ENCODE results near the gene WNT3A. TPM values are rescaled to one million over a fixed set of nuclear protein-coding genes. Genes with fewer than 3 reads are reported as not detected.
"Not testable (repeated sequence)": the region's sequence is repeated elsewhere in the genome, so short reads cannot be mapped to it uniquely, and the experiment has no call there.

Gene WNT3A
- total and polyA plus RNA-seq, 10 donors = not detected

DNA sequence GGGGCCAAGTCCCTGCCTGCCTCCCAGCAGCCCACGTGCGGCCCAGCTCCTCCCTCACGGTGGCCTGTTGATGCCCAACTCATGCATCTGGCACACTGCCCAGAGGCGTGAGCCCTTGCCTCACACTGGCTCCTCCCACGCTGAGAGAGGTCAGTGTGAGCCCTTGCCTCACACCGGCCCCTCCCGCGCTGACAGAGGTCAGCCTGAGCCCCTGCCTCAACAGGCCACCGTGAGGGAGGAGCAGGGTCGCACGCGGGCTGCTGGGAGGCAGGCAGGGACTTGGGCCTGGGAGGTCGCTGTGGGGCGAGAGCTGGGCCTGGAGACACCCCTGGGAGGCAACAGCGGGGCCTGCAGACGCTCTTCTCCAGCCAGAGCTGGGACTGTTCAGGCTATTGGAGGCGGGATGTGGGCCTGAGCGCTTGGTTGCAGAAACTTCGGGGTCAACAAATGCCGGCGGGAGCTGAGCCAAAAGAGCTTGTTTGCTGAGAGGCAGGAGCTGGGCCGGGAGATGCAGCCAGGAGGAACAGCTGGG lies 33.9 kb upstream of the WNT3A start:
- intact Hi-C loops (cut with DNase I; ENCODE audit: low total_unique reads); H3K4me1 ChIP-seq; H3K4me3 ChIP-seq; H3K9me3 ChIP-seq; DNase-seq; H3K27me3 ChIP-seq (replicated peaks in 1 of 7); H3K36me3 ChIP-seq: not testable (repeated sequence)
- WGBS, 5 donors = 78 to 83% (median 81%) methylated on average over 18 to 22 of the region's 22 CpGs
- peak in 1 of 3 donors; percentile 44 for TF ChIP-seq POLR2AphosphoS5 (IDR thresholded peaks at IDR 0.05)
- H3K27ac ChIP-seq = peak overlapping the region in 4 of 8 donors; percentile 14 to 40 (median 32)

DNA sequence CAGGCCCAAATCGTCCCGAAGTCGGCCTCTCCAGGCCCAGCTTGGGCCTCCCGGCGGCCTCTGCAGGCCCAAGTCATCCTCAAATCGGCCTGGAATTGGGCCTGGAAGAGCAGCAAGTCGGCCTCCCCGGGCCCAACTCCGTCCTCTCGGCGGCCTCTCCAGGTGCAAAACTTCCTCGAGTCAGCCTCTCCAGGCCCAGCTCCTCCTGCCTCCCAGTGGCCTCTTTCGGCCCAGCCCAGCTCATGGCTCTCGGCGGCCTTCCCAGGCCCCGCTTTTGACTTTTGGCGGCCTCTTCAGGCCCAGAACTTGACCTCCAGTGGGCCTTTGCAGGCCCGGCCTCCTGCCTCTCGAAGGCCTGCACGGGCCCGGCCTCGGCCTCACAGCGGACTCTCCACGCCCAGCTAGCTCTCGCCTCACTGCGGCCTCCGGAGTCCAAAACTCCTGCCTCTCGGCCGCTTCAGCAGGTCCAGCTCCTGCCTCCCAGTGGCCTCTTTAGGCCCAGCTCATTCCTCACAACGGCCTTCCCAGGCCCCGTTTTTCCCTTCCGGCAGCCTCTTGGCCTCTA lies 33.0 kb upstream of the WNT3A start:
- H3K36me3 ChIP-seq; H3K27me3 ChIP-seq (replicated peaks in 1 of 7); H3K4me1 ChIP-seq; H3K4me3 ChIP-seq; H3K9me3 ChIP-seq; DNase-seq; intact Hi-C loops (cut with DNase I; ENCODE audit: low total_unique reads): not testable (repeated sequence)
- peak overlapping the region in 1 of 8 donors; percentile 40 for H3K27ac ChIP-seq
- 88 to 96% (median 92%) methylated on average over 15 to 32 of the region's 32 CpGs for WGBS, 5 donors

DNA sequence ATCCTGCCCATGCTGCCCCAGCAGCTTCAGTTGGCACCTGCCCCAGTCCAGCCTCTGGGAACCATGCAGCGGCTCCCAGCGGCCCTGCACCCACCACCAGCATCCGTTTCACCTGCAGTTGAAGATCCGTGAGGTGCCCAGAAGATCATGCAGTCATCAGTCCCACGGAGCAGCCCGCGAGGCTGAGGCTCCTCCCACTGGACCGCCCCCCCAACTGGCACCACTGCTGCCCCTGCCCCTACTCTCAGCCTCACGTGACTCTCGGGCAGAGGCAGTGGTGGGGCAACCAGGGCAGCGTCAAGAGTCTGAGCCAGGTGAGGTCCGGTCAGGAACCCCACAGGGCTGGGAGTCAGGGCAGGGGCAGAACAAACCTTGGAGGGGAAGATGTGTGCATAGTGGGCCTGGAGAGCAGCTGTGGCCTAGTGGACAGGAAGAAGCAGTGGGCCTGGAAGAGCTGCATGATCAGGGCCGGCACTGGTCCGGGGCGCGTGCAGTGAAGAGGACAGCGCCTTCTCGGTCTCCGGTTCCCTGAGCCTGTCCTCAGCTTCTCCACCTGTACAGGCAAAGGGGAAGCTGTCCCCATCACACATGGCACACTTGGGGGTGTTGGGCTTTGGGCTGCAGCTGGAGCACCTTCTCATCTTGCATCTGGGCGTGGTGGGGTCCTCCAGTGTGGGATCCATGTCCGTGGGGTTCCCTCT lies 31.1 kb upstream of the WNT3A start:
- H3K4me3 ChIP-seq; H3K36me3 ChIP-seq; H3K27me3 ChIP-seq (replicated peaks in 1 of 7); H3K27ac ChIP-seq; intact Hi-C loops (cut with DNase I; ENCODE audit: low total_unique reads); DNase-seq; H3K4me1 ChIP-seq; H3K9me3 ChIP-seq: not testable (repeated sequence)
- 79 to 90% (median 85%) methylated on average over 4 to 18 of the region's 21 CpGs for WGBS, 5 donors

DNA sequence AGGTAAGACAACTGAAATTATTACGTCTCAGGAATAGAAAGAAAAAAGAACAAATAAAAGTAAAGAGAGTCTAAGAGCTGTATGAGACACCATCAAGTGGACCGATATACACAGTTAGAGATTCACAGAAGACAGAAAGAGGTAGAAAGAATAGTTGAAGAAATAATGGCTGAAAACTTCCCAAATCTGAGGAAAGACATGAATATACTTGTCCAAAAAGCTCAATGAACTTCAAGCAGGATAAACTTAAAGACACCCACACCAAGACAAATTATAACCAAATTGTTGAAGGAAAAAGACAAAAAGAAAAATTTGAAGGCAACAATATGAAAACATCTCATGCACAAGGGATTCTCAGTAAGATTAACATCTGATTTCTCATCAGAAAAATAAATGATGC lies 19.6 kb upstream of the WNT3A start:
- Histone ChIP-seq H3K4me3 (no peak overlapping the region), H3K4me1 (no peaks in the 10 kb centered on the region), H3K9me3 (peaks cover 0 to 20% (median 4%) of the 10 kb centered on the region in 8 donors), H3K27ac (no peak overlapping the region), H3K36me3 (no peaks in the 10 kb centered on the region), H3K27me3 (replicated peaks in 1 of 7) (peaks cover 0 to 23% (median 0%) of the 10 kb centered on the region in 7 donors)
- DNase-seq = no peak
- 94 to 98% (median 96%) methylated on average over 2 of the region's 2 CpGs for WGBS, 5 donors
- TF ChIP-seq, protein P1, sequence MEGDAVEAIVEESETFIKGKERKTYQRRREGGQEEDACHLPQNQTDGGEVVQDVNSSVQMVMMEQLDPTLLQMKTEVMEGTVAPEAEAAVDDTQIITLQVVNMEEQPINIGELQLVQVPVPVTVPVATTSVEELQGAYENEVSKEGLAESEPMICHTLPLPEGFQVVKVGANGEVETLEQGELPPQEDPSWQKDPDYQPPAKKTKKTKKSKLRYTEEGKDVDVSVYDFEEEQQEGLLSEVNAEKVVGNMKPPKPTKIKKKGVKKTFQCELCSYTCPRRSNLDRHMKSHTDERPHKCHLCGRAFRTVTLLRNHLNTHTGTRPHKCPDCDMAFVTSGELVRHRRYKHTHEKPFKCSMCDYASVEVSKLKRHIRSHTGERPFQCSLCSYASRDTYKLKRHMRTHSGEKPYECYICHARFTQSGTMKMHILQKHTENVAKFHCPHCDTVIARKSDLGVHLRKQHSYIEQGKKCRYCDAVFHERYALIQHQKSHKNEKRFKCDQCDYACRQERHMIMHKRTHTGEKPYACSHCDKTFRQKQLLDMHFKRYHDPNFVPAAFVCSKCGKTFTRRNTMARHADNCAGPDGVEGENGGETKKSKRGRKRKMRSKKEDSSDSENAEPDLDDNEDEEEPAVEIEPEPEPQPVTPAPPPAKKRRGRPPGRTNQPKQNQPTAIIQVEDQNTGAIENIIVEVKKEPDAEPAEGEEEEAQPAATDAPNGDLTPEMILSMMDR (IDR thresholded peaks at IDR 0.05 in 8 of 11, conservative IDR thresholded peaks at IDR 0.05 in 3 of 11) = no peak
- TF ChIP-seq POLR2A (IDR thresholded peaks at IDR 0.05) = no peak
- no peak for TF ChIP-seq POLR2AphosphoS5 (IDR thresholded peaks at IDR 0.05)
- intact Hi-C loops (cut with DNase I; ENCODE audit: low total_unique reads) = no loop called here

DNA sequence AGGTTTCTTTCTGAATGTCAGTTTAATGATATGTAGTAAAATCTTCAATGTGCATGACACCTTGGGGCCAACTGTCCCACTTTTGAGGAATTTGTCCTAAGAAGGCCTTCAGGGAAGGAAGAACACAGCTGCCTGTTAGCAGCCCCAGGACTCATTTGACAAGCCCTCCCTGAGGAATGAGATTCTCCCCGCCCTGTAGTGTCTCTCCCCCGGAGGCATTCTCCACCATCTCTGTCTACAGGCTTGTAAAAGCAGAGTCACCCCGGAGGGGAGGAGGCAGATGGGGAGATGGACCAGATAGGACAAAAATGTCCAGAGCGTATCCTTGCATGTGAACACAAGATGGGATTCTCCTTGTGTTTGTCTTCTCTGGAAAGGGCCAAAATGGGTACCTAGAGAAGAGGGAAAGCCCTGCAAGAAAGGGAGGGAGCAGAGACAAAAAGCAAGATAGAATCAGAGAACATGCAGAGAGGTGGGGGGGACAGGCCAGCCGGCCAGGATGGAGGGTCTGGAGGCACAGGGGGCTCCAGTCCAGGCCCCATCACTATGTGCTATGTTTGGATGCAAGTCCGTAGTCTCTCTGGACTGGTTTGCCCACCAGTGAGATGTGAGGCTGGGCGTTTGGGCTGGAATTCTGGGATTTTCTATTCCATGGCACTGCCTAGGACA lies 12.0 kb upstream of the WNT3A start:
- intact Hi-C loops (cut with DNase I; ENCODE audit: low total_unique reads) = no loop called here
- peaks cover 0 to 34% (median 0%) of the 10 kb centered on the region in 7 donors for H3K27me3 ChIP-seq (replicated peaks in 1 of 7)
- WGBS, 5 donors = 60 to 77% (median 67%) methylated on average over 7 of the region's 7 CpGs
- H3K36me3 ChIP-seq = no peaks in the 10 kb centered on the region
- peak; percentile 35 for DNase-seq
- peaks cover 0 to 49% (median 34%) of the 10 kb centered on the region in 8 donors for H3K9me3 ChIP-seq
- no peak overlapping the region for H3K27ac ChIP-seq
- no peak overlapping the region for H3K4me3 ChIP-seq
- TF ChIP-seq, protein P1 (IDR thresholded peaks at IDR 0.05 in 8 of 11, conservative IDR thresholded peaks at IDR 0.05 in 3 of 11) = no peak
- TF ChIP-seq POLR2A (IDR thresholded peaks at IDR 0.05) = no peak
- TF ChIP-seq POLR2AphosphoS5 (IDR thresholded peaks at IDR 0.05) = no peak
- H3K4me1 ChIP-seq = no peaks in the 10 kb centered on the region

Measured in spleen (tissue), 11 donors.